Activated naive CD4-positive, alpha-beta T cell treated with Interleukin-2 at 50 U/mL for 16 hours (primary cell): ENCODE data around the gene SYT8.
"Not testable (repeated sequence)": the region's sequence is repeated elsewhere in the genome, so short reads cannot be mapped to it uniquely, and the experiment has no call there.

Experiments used
- DNase-seq: peaks from one replicate; pipeline ENCODE4 v3.0.0-alpha.2; 2020

Gene SYT8, protein sequence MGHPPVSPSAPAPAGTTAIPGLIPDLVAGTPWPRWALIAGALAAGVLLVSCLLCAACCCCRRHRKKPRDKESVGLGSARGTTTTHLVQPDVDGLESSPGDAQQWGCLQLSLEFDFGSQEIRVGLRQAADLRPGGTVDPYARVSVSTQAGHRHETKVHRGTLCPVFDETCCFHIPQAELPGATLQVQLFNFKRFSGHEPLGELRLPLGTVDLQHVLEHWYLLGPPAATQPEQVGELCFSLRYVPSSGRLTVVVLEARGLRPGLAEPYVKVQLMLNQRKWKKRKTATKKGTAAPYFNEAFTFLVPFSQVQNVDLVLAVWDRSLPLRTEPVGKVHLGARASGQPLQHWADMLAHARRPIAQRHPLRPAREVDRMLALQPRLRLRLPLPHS

DNA sequence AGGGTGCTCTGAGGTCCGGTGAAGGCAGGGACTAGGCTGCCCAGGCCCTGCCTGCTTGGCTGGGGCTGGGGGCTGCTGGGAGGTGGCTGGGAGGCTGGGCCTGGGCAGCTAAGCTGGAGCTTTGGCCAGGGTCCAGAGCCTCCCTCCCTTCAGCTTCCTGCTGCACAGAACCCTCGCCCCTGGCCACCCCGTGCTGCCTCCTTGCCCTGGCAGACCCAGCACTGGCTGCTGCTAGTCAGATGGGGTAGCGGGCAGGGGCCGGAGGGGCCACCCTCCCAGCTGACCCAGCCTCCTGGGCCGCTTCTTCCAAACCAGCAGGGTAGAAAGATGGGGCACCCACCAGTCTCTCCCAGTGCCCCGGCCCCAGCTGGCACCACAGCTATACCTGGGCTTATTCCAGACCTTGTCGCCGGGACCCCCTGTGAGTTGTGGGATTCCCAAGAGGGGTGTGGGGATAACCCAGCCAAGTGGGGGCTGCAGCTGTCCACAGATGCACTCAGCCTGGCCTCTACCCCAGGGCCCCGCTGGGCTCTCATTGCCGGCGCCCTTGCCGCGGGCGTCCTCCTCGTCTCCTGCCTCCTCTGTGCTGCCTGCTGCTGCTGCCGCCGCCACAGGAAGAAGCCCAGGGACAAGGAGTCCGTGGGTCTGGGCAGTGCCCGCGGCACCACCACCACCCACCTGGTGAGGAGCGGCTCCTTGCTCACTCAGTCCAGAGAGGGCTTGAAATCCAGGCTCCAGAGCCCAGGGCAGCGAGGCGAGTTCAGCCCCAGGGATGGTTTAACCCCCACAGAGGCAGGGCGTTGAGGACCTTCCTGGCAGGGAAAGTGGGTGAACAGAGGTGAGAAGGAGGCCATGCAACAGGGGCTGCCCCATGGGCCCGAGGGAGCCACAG lies at the start of gene SYT8:
Gene SYT8 (plus strand): TSS at position 212 of the 892 bp plus-strand sequence. CDS start 116 bp downstream, at position 328.
- DNase-seq, result no peak

DNA sequence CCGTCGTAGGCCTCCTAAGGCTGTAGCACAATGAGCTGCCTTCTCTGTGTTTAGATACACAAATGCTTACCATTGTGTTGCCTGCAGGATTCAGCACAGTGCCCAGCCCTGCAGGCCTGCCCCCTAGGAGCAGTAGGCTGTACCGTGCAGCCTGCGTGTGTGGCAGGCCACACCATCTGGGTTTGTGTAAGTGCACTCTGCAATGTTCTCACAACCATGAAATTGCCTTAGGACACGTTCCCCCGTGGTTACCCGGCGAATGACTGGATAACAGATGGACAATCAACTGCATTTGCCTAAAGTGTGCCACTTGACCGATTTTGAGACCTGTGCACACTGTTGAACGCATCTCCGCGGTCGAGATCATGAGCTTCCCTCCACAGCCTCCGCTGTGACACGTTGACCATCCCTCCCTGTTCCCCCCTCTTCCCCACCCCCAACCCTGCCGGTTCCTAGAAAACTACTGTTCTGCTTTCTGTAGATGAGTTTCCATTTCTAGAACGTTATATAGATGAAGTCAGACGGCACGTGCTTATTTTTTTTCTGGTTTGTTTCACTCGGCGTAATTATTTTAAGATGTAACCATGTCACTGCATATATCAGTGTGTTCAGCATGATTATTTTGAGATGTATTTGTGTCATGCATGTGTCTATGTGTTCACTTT lies 48.9 kb upstream of the SYT8 start:
- no peak for DNase-seq

DNA sequence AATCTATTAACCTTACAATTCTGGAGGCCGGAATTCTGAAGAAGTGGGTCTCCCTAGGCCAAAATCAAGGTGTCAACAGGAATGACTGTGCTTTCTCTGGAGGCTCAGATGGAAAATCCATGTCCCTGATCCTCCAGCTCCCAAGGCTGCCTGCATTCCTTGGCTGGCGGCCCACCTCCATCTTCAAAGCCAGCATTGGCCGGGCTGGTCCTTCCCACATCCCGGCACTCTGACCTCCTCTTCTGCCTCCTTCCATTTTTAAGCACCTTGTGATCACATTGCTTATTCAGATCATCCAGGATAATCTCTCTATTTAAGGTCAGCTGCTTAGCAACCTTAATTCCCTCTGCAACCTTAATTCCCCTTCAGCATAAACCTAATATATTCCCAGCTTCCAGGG lies 48.3 kb upstream of the SYT8 start:
- DNase-seq, result no peak

DNA sequence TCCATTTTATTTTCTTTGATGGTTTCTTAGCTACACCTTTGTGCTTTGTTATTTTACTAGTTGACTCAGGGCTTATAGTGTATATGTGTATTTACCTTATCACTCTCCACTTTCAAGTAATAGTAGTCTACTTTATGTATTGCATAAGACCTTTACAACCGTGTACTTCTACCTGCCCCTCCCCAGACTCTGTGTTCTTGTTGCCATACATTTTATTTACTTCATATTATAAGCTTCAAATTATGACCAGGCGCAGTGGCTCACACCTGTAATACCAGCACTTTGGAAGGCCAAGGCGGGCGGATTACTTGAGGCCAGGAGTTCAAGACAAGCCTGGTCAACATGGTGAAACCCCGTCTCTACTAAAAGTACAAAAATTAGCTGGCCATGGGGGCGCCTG lies 42.9 kb upstream of the SYT8 start:
- DNase-seq, result no peak

DNA sequence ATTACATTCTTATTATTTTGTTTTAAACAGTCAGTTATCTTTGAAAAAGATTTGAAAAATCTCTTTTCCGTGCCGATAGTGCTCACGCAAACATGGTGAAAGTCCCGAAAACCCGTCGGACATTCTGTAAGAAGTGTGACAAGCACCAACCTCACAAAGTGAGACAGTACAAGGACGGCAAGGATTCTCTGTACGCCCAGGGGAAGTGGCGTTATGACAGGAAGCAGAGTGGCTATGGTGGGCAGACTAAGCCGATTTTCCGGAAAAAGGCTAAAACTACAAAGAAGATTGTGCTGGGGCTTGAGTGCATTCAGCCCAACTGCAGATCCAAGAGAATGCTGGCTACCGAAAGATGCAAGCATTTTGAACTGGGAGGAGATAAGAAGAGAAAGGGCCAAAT lies 42.3 kb upstream of the SYT8 start:
- DNase-seq, result no peak

DNA sequence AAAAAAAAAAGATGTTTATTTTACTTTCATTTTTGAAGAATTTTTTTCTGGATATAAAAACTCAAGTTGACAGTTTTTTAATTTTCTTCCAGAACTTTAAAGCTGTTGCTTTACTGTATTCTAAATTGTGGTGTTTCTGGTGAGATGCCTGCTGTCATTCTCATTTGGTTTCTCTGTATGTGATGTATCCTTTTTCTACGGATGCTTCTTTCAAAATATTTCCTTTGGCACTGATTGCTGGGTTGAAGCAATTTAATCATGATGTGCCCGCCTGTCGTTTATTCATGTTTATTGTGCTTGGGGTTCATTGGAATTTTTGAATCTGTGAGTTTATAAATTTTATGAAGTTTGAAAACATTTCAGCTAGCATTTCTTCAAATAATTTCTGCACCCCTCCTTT lies 41.7 kb upstream of the SYT8 start:
- DNase-seq, result no peak

DNA sequence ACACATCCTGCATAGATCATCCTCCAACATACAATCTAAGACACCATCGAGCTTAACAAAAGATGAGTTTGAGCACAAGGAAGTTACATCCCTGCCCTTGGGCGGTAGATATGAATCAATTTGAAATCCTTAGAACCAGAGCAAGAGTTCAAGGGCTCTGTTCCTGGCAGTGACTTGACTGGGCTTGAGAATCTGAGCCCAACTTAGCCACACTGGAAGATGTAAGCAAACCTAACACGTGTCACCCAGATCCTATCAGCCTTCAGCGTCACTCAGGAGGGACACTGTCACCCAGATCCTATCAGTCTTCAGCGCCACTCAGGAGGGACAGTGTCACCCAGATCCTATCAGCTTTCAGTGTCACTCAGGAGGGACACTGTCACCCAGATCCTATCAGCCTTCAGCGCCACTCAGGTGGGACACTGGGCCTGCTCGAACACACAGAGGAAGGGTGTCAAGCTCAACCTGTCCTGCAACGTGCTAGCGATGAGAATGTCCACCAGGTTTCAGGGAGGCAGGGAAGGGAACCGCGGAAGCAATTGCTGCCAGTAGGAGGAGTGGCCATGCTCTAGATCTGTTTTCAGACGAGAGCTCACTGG lies 38.3 kb upstream of the SYT8 start:
- no peak for DNase-seq

DNA sequence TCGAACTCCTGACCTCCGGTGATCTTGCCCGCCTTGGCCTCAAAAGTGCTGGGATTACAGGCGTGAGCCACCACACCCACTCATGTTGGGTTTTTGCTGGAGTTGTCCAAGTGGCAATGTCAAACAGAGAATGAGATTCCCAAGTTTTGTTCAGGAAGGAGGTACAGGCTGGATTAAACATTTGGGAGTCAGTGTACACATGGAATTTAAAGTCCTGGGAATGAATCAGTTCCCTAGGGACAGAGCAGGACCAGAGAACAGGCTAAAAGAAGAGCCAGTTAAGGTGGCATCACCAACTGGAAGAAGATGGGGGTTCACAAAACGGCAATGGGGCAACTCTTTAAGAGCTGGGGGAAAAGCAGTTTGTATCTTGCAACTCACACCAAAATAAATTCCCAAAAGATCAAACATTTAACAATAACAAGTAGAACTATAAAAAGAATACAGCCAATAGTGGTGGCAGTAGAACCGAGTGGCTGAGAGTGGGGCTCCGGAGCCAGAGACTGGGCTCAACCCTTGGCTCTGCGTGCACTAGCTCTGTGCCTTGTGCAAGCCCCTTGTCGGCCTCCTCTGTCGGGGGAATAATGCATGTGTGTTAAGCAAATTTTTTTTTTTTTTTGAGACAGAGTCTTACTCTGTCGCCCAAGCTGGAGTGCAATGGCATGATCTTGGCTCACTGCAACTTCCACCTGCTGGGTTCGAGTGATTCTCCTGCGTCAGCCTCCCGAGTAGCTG lies 37.2 kb upstream of the SYT8 start:
- DNase-seq, result no peak

DNA sequence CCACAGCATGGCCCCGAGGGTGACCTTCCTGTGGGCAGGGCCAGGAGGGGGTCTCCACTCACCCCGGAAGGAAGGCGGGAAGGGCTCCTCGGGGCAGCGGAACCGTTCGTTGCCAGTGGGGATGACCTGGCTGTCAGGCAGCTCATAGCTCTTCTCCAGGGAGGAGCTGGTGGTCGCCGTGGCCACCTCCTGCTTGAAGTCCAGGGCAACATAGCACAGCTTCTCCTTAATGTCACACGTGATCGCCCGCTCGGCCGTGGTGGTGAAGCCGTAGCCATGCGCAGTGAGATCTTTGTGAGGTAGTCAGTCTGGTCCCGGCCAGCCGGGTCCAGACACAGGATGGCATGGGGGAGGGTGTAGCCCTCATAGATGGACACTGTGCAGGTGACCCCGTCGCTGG lies 31.5 kb upstream of the SYT8 start:
- DNase-seq, result no peak

DNA sequence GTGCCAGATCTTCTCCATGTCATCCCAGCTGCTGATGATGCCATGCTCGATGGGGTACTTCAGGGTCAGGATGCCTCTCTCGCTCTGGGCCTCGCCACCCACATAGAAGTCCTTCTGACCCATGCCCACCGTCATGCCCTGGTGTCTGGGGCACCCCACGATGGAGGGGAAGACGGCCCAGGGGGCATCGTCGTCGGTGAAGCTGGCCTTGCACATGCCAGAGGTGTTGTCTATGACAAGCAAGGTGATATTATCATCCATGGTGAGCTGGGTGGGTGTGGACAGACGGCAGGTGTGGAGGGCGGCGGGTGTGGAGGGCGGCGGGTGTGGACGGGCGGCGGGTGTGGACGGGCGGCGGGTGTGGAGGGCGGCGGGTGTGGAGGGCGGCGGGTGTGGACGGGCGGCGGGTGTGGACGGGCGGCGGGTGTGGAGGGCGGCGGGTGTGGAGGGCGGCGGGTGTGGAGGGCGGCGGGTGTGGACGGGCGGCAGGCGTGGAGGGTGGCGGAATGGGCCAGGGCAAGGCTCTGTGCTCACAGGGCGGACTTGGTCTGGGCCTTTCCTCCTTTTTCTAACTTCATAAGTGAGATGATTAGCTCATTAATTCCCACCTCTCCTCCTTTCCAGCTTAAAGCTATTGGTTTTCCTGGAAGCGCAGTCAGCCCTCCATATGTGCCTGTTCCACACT lies 30.8 kb upstream of the SYT8 start:
- DNase-seq, result not testable (repeated sequence)

DNA sequence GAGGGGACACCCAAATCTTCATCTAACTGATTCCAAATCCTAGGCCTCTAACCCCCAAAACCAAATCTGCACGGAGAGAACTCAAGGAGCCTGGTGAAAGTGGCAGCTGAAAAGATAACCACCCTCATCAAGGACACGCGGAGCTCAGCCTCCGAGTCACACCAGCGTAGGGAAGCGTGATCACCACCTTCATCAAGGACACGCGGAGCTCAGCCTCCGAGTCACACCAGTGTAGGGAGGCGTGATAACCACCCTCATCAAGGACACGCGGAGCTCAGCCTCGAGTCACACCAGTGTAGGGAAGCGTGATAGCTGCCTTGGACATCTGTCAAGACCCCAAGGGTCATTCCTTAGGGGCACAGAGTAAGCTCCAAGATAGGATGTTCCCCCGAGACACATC lies 29.3 kb upstream of the SYT8 start:
- DNase-seq, result no peak

DNA sequence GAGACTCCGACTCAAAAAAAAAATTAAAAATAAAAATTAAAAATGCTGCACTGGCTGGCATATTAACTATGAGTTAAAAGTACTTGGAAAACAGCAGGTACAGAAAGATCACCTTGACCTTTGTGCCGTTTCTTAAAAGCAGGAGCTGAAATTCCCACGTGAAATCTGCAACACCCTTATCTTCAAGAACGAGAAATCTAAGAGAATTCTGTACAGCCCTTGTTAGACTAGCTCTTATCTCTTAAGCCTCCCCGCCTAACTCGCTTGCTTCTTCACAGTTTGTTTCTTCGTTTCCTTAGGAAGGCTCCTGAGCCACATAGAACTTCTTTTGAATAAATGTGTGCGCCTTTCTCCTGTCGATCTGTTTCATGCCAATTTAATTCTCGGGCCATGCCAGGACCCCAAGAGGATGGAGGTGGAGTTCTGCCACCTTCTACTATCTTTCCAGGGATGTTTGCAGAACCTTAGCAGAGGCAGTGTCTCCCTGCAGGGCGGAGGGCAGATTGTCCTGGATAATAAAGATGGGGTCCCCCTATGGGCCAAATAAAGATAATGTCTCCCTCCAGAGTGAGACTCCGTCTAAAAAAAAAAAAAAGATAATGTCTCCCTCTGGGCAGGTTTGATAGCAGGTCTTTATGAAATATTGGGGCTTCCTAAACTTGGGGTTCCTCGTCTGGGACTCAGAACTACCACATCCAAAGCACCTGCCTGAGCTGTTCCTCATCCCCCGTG lies 27.4 kb upstream of the SYT8 start:
- no peak for DNase-seq

DNA sequence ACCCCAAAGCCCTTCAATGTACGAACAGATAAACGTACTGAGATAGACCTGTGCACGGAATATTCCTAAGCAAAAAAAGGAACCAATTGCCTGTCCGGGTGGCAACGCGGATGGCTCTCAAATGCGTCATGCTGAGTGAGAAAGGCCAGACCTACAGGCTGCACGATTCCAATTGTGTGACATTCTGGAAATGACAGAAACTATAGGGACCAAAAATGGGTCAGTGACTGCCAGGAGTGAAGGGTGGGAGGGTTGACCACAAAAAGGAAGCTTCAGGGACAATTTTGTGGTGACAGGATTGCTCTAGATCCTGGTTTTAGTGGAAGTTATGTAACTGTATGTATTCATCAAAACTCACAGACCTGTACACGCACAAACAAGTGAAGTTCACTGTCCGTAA lies 24.0 kb upstream of the SYT8 start:
- no peak for DNase-seq

DNA sequence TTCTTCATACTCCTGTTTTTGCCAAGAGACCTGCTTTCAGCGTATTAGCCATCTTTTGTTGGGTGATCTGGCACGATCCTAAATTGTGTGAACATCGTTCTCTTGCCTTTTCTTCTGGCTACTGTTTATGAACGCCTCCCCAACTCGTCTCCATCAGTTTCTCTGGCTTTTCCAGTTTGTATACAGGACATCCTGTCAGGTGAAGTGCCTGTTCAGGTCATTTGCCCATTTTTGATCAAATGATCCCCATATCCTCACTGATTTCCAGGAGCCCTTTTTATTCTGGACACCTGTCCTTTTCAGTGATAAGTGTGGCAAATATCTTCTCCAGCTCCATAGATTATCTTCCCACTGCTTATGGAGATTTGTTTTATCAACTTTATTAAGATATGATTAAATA lies 22.5 kb upstream of the SYT8 start:
- DNase-seq, result no peak

DNA sequence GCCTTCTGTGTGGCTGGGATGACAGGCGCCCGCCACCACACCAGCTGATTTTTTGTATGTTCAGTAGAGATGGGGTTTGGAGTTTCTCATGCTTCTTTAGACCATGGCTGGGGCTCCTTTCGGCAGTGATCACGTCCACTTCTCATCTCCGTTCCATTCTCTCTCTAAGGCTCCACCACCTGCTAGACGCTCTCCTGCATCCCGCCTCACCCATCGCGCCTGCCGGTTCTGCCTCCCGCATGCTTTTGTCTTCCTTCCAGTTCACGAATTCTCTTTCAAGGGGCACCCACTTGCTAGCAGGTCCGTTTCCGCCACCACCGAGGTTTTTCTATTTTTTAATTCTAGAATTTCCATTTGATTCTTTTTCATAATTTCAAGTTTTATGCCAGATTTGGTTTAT lies 22.0 kb upstream of the SYT8 start:
- DNase-seq, result no peak

DNA sequence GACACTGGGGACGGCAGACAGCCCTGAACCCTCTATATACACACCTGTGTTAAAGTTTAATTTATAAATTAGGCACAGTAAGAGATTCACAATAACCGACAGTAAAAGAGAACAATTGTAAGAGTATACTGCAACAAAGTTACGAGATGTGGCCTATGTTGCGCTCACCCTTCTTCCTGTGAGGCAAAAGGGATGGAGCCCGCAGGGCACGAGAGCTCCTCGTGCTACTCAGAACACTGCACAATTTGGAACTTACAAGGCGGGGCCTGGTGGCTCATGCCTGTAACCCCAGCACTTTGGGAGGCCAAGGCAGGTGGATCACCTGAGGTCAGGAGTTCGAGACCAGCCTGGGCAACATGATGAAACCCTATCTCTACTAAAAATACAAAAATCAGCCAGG lies 21.4 kb upstream of the SYT8 start:
- not testable (repeated sequence) for DNase-seq

DNA sequence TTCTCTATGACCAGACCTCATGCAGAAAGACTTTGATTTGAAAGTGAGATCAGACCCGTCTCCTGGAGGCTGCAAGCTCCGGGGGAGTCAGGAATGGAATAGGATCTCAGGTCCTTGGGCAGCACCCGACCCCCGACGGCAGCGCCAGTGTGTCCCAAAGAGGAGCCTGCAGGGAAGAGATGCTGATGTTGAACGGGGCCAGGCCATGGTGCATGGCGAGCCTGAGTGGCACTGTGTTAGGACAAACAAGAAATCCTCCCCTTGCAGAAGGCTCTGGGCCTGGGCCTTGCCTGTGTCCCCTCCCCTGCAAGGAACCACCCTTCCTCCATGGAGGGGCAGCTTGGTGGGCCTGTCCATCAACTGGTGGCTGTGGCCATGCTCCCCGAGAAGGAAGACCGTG lies 20.1 kb upstream of the SYT8 start:
- no peak for DNase-seq

DNA sequence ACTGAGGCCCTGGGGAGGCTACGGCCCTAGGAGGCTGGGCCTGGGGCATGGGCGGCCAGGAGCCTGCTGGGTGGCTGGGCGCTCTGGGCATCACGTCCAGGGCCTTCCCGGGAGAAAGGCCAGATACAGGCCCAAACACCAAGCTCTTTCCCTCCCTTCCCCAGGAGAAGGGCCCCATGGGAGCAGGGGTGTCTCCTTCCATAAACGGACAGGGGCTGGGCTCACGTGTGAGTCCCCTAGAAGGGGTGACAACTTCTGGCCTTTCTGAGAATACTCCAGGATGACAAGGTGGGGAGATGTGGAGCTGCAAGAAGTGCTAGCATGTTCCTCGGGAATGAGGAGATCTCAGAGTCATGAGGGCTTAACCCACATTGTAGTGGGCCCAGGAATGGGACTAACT lies 19.5 kb upstream of the SYT8 start:
- DNase-seq, result no peak

DNA sequence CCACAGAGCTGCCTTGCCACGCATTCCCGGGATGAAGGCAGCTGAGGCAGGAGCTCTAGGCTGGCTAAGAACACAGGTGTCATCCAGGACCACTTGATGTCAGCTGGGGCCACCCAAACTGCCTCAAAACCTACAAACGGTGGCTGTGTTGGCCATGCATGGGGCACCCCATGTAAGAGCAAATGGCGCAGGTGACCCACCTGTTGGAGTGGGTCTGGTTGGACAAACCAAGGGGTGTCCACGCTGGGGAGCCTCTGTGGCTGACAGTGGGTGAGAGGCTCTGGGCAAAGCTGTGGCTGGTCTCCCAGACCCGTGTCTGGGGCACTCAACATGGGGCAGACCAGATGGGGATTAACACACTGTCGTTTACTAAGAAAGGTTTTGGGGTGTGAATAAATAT lies 19.0 kb upstream of the SYT8 start:
- DNase-seq, result no peak

DNA sequence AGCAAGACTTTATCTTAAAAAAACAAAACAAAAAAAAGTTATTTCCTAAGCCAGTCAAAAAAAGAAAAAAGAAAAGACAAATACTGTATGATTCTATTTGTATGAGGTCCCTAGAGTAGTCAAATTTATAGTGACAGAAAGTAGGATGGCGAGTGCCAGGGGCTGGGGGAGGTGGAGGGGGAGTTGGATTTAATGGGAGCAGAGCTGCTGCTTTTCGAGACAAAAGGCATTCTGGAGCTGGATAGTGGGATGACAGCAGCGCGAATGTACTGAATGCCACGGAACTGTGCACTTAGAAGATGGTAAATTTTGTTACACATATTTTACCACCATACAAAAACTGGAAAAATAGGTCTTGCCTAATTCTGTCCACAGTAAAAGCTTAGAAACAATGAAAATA lies 17.8 kb upstream of the SYT8 start:
- no peak for DNase-seq

DNA sequence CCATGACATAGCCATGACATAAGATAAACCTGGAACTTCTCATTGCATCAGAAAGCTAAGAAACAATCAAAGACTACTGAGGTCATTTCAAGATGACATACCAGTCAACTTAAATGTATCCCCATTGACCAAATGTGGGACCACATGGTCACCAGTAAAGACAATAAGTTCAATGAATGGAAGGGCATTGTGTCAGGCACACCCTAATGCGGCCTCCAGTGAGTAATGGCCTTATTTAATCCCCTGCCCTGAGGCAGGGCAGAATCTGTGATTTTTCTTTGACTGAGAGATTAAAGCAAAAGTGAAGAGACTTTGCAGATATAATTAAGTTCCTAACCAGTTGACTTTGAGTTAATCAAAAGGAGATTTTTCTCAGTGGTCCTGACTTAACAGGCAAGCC lies 17.3 kb upstream of the SYT8 start:
- no peak for DNase-seq
